Kidney (tissue), 14 donors: ENCODE data around the gene CDADC1. TPM values are rescaled to one million over a fixed set of nuclear protein-coding genes. Genes with fewer than 3 reads are reported as not detected.

Experiments
- DNase-seq, 5 donors: peaks; one replicate each; pipeline ENCODE4 v3.0.0-alpha.2; 2013 to 2020
- FAIRE-seq: peaks from 2 replicates; lab custom pipeline; 2012; peaks lifted over from hg19 to GRCh38; lab: Jason Lieb, UNC
- H3K27ac ChIP-seq, 2 donors: one replicate each; pipeline ENCODE4 v1.7.0; 2013; ENCODE audit warnings: low read depth in 2 of 2, low read length in 2 of 2, inconsistent platforms in 1 of 2
- H3K27me3 ChIP-seq: one replicate; pipeline ENCODE4 v1.7.1; 2013; ENCODE audit warnings: low read length, inconsistent platforms; ENCODE audit not compliant: control insufficient read depth, insufficient read depth
- H3K36me3 ChIP-seq, 3 donors: one replicate each; pipeline versions ENCODE4 v1.7.0 to v1.7.1; 2013; ENCODE audit warnings: low read length in 3 of 3, control low read depth in 1 of 3, inconsistent platforms in 1 of 3; ENCODE audit not compliant: insufficient read depth in 3 of 3, control insufficient read depth in 2 of 3
- H3K4me1 ChIP-seq, 3 donors: one replicate each; pipeline versions ENCODE4 v1.7.0 to v1.7.1; 2013; ENCODE audit warnings: low read length in 3 of 3, inconsistent platforms in 1 of 3, low read depth in 1 of 3; ENCODE audit not compliant: control insufficient read depth in 2 of 3, insufficient read depth in 2 of 3
- H3K4me3 ChIP-seq, 3 donors: one replicate each; pipeline versions ENCODE4 v1.7.0 to v1.8.1; 2013; ENCODE audit warnings: low read length in 3 of 3, control low read depth in 1 of 3, inconsistent platforms in 1 of 3
- H3K9ac ChIP-seq, 3 donors: one replicate each; pipeline versions ENCODE4 v1.7.0 to v1.7.1; 2013; ENCODE audit warnings: low read length in 3 of 3, control low read depth in 1 of 3, inconsistent platforms in 1 of 3
- H3K9me3 ChIP-seq, 3 donors: one replicate each; pipeline versions ENCODE4 v1.7.0 to v1.7.1; 2013; ENCODE audit warnings: low read length in 3 of 3, control low read depth in 1 of 3, inconsistent platforms in 1 of 3; ENCODE audit not compliant: control insufficient read depth in 2 of 3, insufficient read depth in 1 of 3
- intact Hi-C: fragments of 100-400 bp; cut with DNase I; formaldehyde crosslinking; loops from one replicate; pipeline ENCODE4 v1.11.1; 2022
- polyA plus RNA-seq: library from polyadenylated mRNA; stranded (reverse); fragments of 350-450 nt; fragmentation: Illumina TruSeq; extraction: RNeasy Lipid Tissue Mini Kit (QIAGEN cat#74804); gene quantifications from one replicate; pipeline ENCODE4 v1.2.3, GENCODE V29; 2014; ENCODE audit warnings: low read depth, low replicate concordance; ENCODE audit not compliant: insufficient read depth
- total RNA-seq: library from RNA; stranded (reverse); fragmentation: NEBNext Ultra II Directional; extraction: Animal tissue kit (Norgen Biotek cat#: 25700); gene quantifications from one replicate; pipeline ENCODE4 v1.2.1, GENCODE V29; 2021
- TF ChIP-seq, protein P1 (sequence below): IDR thresholded peaks from 3 replicates; pipeline ENCODE4 v1.5.1; 2012; ENCODE audit warnings: mild to moderate bottlenecking, moderate library complexity, borderline replicate concordance; ENCODE audit not compliant: insufficient read depth; ENCODE audit errors: extremely low read depth
- donor health status: control.
- donor health status: control.
- donor health status: control.
- donor health status: control.
- donor health status: control.
- donor health status: DM: yes; HTN: yes; CAD: no.
- donor health status: Normal renal cell carcinoma (clear cell type).

The CDADC1 gene
- total and polyA plus RNA-seq, 2 donors from 2014 or later, result 8.3 to 12.2 TPM

DNA sequence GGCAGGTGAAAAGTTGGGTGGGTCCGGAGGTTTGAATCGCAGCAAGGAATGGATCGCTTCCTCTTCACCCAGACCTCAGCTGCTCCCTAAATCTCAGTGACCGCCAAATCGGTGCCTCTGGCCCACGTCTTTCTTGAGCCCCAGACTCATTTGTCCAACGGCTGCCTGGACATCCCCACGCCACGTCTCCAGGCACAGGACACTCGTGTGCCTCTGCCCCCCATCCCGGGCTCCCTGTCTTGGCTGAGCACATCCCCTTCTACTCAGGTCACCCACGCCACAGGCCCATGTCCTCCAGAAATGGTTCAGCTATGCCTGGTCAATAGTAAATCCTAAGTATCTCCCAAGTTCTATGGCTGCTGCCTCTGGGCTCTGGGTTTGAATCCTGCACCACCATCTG lies 56.6 kb downstream of the CDADC1 start:
- H3K9me3 ChIP-seq, result no peaks in the 10 kb centered on the region
- H3K4me1 ChIP-seq, result peaks cover 0 to 7% (median 6%) of the 10 kb centered on the region in 3 donors
- TF ChIP-seq, protein P1, sequence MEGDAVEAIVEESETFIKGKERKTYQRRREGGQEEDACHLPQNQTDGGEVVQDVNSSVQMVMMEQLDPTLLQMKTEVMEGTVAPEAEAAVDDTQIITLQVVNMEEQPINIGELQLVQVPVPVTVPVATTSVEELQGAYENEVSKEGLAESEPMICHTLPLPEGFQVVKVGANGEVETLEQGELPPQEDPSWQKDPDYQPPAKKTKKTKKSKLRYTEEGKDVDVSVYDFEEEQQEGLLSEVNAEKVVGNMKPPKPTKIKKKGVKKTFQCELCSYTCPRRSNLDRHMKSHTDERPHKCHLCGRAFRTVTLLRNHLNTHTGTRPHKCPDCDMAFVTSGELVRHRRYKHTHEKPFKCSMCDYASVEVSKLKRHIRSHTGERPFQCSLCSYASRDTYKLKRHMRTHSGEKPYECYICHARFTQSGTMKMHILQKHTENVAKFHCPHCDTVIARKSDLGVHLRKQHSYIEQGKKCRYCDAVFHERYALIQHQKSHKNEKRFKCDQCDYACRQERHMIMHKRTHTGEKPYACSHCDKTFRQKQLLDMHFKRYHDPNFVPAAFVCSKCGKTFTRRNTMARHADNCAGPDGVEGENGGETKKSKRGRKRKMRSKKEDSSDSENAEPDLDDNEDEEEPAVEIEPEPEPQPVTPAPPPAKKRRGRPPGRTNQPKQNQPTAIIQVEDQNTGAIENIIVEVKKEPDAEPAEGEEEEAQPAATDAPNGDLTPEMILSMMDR, result no peak
- H3K9ac ChIP-seq, result no peak overlapping the region
- DNase-seq, result no peak
- H3K27ac ChIP-seq, result no peak overlapping the region
- no peak overlapping the region for H3K4me3 ChIP-seq
- no peaks in the 10 kb centered on the region for H3K36me3 ChIP-seq
- no peaks in the 10 kb centered on the region for H3K27me3 ChIP-seq
- intact Hi-C loops, result loop anchor here (5.0 kb wide), 1 partner anchor 133 kb away; no protein-coding TSS in a partner anchor
- no peak for FAIRE-seq

DNA sequence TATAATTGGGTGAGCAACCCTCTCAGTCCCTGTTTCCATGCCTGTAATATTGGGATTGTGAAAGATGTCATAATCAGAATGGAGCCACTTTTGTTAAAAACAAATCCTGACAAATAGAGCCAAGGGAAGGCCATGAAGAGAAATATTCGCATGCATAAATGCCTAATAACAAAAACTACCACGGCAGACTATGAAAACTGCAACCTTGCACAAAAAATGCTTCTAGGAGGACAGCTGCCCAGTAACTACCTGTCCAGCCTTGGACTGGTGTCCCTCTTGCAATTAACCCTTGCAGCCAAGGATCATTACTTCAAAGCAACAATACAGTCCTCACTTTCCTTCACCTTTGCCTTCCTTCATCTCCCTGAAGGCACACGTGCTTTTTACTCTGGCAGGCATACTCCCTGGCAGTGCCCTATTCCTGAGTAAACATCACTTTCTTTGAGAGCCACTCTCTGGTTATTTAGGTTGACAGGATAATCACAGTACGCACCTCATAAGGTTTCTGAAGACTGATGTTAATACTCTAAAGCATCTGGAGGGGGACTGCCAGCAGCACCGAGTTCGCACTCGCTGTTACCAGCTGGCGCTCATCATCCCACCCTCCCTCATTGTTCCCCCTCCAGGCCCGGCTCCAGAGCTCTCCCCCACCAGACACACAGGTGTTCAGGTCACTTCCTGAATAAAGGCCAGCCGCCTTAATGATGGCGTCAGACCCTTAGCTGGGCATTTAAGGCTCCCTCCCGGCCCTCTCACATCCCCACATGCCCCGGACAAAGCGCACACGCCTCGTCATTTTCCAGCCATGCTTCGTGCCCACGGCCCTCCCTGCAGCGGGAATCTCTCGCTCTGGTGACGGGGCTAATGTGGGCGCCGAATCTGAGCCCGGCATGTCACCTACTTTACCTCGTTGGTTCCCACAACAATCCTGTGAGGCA lies 57.3 kb downstream of the CDADC1 start:
- Histone ChIP-seq H3K9me3 (no peaks in the 10 kb centered on the region), H3K4me3 (no peak overlapping the region), H3K36me3 (peaks cover 0 to 3% (median 0%) of the 10 kb centered on the region in 3 donors), H3K9ac (no peak overlapping the region), H3K27me3 (no peaks in the 10 kb centered on the region), H3K4me1 (peaks cover 0 to 7% (median 6%) of the 10 kb centered on the region in 3 donors), H3K27ac (no peak overlapping the region)
- intact Hi-C loops, result loop anchor here (5.0 kb wide), 1 partner anchor 132 kb away; no protein-coding TSS in a partner anchor
- TF ChIP-seq, protein P1, result no peak
- FAIRE-seq (no peak), DNase-seq (peak in 4 of 5 donors; percentile 77 to 84 (median 80))

DNA sequence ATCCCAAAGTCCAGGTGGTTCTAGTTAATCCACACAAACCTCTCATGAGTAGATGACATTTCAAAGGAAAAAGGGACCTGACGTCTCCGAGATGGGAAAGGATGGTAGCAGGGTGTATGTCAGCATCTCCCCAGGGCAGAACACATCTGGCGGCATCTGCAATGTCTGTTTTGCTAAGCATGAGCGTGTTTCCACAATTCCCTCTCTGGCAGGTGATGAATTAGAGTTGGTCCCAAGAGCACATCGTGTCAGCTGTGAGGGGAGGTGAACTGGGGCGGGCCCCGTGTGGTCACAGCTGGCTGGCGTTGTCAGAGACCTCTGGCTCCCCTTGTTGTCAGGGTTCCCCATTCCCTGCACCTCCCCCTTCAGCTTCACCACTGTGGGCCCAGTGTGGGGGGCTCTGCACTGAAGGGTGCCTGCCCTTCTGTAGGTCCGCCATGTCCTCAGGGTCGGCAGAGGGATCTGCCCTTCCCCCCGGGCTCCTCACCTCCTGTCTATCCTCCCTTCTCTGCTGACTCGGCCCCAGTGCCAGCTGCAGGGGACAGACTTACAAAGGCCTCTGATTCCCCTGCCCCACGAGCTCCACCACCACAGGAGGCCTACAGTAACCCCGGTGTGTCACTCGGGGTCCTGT lies 58.2 kb downstream of the CDADC1 start:
- H3K9me3 ChIP-seq, result no peaks in the 10 kb centered on the region
- intact Hi-C loops, result no loop called here

More for the DNA sequence above, 58.2 kb downstream of the CDADC1 start:
- TF ChIP-seq, protein P1, result no peak
- H3K27me3 ChIP-seq, result no peaks in the 10 kb centered on the region
- peak in 4 of 5 donors; percentile 42 to 57 (median 53) for DNase-seq
- FAIRE-seq, result no peak
- H3K9ac ChIP-seq, result no peak overlapping the region
- H3K36me3 ChIP-seq, result peaks cover 0 to 5% (median 1%) of the 10 kb centered on the region in 3 donors
- H3K27ac ChIP-seq, result no peak overlapping the region
- H3K4me3 ChIP-seq, result no peak overlapping the region
- H3K4me1 ChIP-seq, result peaks cover 0 to 7% (median 6%) of the 10 kb centered on the region in 3 donors
